HepG2 (cell line): Measurements from ENCODE around the gene SH3PXD2A. TPM values are rescaled to one million over a fixed set of nuclear protein-coding genes. Genes with fewer than 3 reads are reported as not detected.

Source experiments
- KDM2A ChIP-seq: sonication (generic); formaldehyde crosslinking; IDR thresholded peaks from 2 replicates; pipeline ENCODE4 v1.4.0; 2020; ENCODE audit warnings: low read depth, missing genetic modification reagents, borderline replicate concordance
- MXD4 ChIP-seq: IDR thresholded peaks from 2 replicates; pipeline ENCODE4 v1.6.1; 2016; ENCODE audit warnings: mild to moderate bottlenecking, missing biosample characterization, missing genetic modification reagents
- POGK ChIP-seq: sonication (generic); formaldehyde crosslinking; conservative IDR thresholded peaks from 2 replicates; pipeline ENCODE4 v1.8.0; 2022; ENCODE audit warnings: mild to moderate bottlenecking, moderate library complexity, missing genetic modification reagents
- SNAPC5 ChIP-seq: sonication (generic); formaldehyde crosslinking; IDR thresholded peaks from 2 replicates; pipeline ENCODE4 v1.8.1; 2023; ENCODE audit warnings: mild to moderate bottlenecking, missing genetic modification reagents, borderline replicate concordance
- TAF1 ChIP-seq: sonication (generic); formaldehyde crosslinking; IDR thresholded peaks from 2 replicates; pipeline ENCODE4 v1.4.0; 2020; ENCODE audit warnings: missing genetic modification reagents
- ZC3H13 ChIP-seq: sonication (generic); formaldehyde crosslinking; IDR thresholded peaks from 2 replicates; pipeline ENCODE4 v1.8.1; 2023; ENCODE audit warnings: mild to moderate bottlenecking, missing genetic modification reagents, moderate library complexity
- ZNF512B ChIP-seq: sonication (generic); formaldehyde crosslinking; IDR thresholded peaks from 2 replicates; pipeline ENCODE4 v1.5.1; 2020; ENCODE audit warnings: missing genetic modification reagents, mild to moderate bottlenecking, borderline replicate concordance
- ZNF558 ChIP-seq: sonication (generic); formaldehyde crosslinking; IDR thresholded peaks from 2 replicates; pipeline ENCODE4 v1.9.0; 2022; ENCODE audit warnings: mild to moderate bottlenecking, missing genetic modification reagents, borderline replicate concordance
- ZNF563 ChIP-seq: sonication (generic); formaldehyde crosslinking; IDR thresholded peaks from 2 replicates; pipeline ENCODE4 v1.8.0; 2022; ENCODE audit warnings: mild to moderate bottlenecking, moderate library complexity, missing genetic modification reagents
- ZNF883 ChIP-seq: sonication (generic); formaldehyde crosslinking; IDR thresholded peaks from 2 replicates; pipeline ENCODE4 v1.5.1; 2020; ENCODE audit warnings: mild to moderate bottlenecking, missing genetic modification reagents; ENCODE audit errors: not compliant biosample characterization
- polyA plus RNA-seq, 8 experiments: library from polyadenylated mRNA; depleted of rRNA in 3 of 8; stranded (reverse) in 7 of 8; unstranded in 1 of 8; fragments of >200 nt; fragmentation: Illumina TruSeq in 4 of 8; extraction: Trizol in 4 of 8; gene quantifications; 2 replicates each; pipeline versions ENCODE4 v1.2.1 to v1.2.3, GENCODE V29; 2011 to 2016; ENCODE audit warnings: low read depth in 4 of 8, missing spikeins in 1 of 8, mixed read lengths in 1 of 8; ENCODE audit not compliant: insufficient read depth in 1 of 8
- total RNA-seq, 5 experiments: library from RNA; depleted of rRNA; stranded (reverse); fragments of >200 nt; fragmentation: Illumina TruSeq; extraction: Trizol; gene quantifications; 2 replicates each; pipeline ENCODE4 v1.2.3, GENCODE V29; 2016; ENCODE audit warnings: low read depth in 1 of 5
- TF ChIP-seq, protein P1 (sequence below): sonication (generic); formaldehyde crosslinking; IDR thresholded peaks from 2 replicates; pipeline ENCODE4 v1.5.0; 2020; ENCODE audit warnings: mild to moderate bottlenecking, missing genetic modification reagents
- TF ChIP-seq, protein P2 (sequence below): IDR thresholded peaks from 2 replicates; pipeline ENCODE4 v1.4.0; 2020; ENCODE audit warnings: mild to moderate bottlenecking, missing genetic modification reagents
- TF ChIP-seq, protein P3 (sequence below): sonication (generic); formaldehyde crosslinking; IDR thresholded peaks from 2 replicates; pipeline ENCODE4 v1.8.0; 2022; ENCODE audit warnings: low read depth, missing genetic modification reagents

SH3PXD2A gene
- total and polyA plus RNA-seq, 2 of the 13 experiments (the other 11 are each of a cell fraction or from before 2014, with no cell fraction given), result 11.1 to 11.3 TPM

- TF ChIP-seq KDM2A (0 out of 2 replicates have a peak, but pooled peaks have one; percentile 8), ZNF512B (CRISPR knock-in tag) (0 out of 2 replicates have a peak, but pooled peaks have one; percentile 5), TAF1 (peak; percentile 31; the same call in 1 of the 2 replicates), SNAPC5 (CRISPR knock-in tag) (no peak), ZNF563 (CRISPR knock-in tag) (peak; percentile 47; the same call in 1 of the 2 replicates), ZNF558 (0 out of 2 replicates have a peak, but pooled peaks have one; percentile 7), ZNF883 (CRISPR knock-in tag) (peak; percentile 67), MXD4 (CRISPR knock-in tag) (no peak), ZC3H13 (CRISPR knock-in tag) (0 out of 2 replicates have a peak, but pooled peaks have one; percentile 34), POGK (CRISPR knock-in tag) (0 out of 2 replicates have a peak, but pooled peaks have one; percentile 31)
- TF ChIP-seq, protein P1, sequence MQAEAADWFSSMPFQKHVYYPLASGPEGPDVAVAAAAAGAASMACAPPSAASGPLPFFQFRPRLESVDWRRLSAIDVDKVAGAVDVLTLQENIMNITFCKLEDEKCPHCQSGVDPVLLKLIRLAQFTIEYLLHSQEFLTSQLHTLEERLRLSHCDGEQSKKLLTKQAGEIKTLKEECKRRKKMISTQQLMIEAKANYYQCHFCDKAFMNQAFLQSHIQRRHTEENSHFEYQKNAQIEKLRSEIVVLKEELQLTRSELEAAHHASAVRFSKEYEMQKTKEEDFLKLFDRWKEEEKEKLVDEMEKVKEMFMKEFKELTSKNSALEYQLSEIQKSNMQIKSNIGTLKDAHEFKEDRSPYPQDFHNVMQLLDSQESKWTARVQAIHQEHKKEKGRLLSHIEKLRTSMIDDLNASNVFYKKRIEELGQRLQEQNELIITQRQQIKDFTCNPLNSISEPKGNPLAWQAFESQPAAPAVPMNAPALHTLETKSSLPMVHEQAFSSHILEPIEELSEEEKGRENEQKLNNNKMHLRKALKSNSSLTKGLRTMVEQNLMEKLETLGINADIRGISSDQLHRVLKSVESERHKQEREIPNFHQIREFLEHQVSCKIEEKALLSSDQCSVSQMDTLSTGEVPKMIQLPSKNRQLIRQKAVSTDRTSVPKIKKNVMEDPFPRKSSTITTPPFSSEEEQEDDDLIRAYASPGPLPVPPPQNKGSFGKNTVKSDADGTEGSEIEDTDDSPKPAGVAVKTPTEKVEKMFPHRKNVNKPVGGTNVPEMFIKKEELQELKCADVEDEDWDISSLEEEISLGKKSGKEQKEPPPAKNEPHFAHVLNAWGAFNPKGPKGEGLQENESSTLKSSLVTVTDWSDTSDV (CRISPR knock-in tag), result peak; percentile 59; the same call in 1 of the 2 replicates
- TF ChIP-seq, protein P2, sequence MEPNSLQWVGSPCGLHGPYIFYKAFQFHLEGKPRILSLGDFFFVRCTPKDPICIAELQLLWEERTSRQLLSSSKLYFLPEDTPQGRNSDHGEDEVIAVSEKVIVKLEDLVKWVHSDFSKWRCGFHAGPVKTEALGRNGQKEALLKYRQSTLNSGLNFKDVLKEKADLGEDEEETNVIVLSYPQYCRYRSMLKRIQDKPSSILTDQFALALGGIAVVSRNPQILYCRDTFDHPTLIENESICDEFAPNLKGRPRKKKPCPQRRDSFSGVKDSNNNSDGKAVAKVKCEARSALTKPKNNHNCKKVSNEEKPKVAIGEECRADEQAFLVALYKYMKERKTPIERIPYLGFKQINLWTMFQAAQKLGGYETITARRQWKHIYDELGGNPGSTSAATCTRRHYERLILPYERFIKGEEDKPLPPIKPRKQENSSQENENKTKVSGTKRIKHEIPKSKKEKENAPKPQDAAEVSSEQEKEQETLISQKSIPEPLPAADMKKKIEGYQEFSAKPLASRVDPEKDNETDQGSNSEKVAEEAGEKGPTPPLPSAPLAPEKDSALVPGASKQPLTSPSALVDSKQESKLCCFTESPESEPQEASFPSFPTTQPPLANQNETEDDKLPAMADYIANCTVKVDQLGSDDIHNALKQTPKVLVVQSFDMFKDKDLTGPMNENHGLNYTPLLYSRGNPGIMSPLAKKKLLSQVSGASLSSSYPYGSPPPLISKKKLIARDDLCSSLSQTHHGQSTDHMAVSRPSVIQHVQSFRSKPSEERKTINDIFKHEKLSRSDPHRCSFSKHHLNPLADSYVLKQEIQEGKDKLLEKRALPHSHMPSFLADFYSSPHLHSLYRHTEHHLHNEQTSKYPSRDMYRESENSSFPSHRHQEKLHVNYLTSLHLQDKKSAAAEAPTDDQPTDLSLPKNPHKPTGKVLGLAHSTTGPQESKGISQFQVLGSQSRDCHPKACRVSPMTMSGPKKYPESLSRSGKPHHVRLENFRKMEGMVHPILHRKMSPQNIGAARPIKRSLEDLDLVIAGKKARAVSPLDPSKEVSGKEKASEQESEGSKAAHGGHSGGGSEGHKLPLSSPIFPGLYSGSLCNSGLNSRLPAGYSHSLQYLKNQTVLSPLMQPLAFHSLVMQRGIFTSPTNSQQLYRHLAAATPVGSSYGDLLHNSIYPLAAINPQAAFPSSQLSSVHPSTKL (CRISPR knock-in tag), result no peak
- TF ChIP-seq, protein P3, sequence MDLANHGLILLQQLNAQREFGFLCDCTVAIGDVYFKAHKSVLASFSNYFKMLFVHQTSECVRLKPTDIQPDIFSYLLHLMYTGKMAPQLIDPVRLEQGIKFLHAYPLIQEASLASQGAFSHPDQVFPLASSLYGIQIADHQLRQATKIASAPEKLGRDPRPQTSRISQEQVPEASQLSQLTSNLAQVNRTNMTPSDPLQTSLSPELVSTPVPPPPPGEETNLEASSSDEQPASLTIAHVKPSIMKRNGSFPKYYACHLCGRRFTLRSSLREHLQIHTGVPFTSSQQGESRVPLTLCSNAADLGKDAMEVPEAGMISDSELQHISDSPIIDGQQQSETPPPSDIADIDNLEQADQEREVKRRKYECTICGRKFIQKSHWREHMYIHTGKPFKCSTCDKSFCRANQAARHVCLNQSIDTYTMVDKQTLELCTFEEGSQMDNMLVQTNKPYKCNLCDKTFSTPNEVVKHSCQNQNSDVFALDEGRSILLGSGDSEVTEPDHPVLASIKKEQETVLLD (CRISPR knock-in tag), result 0 out of 2 replicates have a peak, but pooled peaks have one; percentile 12
These were observed 537 bp downstream of the SH3PXD2A start (continued) for GRCh38 chr10:103854686-103855391.
